ENCODE data around the gene HOMEZ.

The HOMEZ gene

DNA sequence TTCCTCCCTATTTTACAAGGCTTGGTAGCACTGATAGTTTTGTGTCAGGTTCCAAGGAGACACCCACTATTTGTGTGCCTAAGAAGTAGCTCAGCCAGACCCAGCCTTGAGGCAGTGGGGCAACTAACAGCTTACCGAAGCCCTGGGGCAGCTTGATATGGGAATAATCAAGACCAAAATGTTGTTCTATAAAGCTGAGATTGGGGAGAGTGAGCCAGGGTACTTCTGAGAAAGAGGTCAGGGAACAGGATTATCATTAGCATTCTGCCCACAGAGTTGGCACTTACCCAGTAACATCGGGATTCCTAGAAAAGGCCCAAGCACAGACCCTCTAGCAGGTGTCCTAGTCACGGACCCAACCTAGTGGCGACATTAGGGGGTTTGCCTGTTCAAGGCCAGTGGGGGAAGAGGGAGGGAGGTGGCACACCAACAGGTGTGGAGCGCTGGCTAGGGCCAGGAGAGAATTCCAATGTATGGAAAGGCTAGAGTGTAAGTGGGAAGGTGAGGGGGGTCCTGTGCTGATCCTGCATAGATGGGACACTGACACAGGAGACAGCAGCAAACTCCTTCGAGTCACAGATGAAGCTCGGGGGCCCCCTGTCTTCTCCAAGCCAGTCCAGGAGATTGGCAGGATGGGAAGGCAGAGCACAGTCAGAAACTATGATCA is 11.8 kb upstream of the HOMEZ start:
- DNase-seq (ENCODE audit: insufficient read length, low spot score) (no peak), FAIRE-seq (no peak)
- TF ChIP-seq, protein P1, sequence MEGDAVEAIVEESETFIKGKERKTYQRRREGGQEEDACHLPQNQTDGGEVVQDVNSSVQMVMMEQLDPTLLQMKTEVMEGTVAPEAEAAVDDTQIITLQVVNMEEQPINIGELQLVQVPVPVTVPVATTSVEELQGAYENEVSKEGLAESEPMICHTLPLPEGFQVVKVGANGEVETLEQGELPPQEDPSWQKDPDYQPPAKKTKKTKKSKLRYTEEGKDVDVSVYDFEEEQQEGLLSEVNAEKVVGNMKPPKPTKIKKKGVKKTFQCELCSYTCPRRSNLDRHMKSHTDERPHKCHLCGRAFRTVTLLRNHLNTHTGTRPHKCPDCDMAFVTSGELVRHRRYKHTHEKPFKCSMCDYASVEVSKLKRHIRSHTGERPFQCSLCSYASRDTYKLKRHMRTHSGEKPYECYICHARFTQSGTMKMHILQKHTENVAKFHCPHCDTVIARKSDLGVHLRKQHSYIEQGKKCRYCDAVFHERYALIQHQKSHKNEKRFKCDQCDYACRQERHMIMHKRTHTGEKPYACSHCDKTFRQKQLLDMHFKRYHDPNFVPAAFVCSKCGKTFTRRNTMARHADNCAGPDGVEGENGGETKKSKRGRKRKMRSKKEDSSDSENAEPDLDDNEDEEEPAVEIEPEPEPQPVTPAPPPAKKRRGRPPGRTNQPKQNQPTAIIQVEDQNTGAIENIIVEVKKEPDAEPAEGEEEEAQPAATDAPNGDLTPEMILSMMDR (IDR thresholded peaks at IDR 0.05; ENCODE audit: insufficient read depth, missing control alignments): no peak

DNA sequence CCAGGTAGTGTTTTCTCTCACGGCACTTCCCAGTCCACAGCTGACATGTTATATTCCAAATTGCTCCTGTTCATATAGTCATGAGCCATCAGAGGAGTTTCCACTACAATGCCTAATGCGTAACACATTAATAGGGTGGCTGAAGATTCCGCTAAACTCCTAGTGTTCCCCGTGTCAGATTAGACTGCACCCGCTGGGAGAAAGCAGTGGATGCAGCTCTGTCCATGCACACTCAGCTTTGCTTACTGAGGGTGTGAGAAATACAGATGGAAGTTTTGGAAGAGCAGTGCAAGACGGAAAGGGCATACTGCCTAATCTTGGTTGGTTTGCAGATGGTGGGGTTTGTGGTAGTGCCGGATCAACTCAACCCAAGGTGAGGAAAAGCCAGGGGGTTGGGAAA is 11.2 kb upstream of the HOMEZ start:
- TF ChIP-seq, protein P1 (IDR thresholded peaks at IDR 0.05; ENCODE audit: insufficient read depth, missing control alignments): no peak
- DNase-seq (ENCODE audit: insufficient read length, low spot score): no peak
- no peak for FAIRE-seq

DNA sequence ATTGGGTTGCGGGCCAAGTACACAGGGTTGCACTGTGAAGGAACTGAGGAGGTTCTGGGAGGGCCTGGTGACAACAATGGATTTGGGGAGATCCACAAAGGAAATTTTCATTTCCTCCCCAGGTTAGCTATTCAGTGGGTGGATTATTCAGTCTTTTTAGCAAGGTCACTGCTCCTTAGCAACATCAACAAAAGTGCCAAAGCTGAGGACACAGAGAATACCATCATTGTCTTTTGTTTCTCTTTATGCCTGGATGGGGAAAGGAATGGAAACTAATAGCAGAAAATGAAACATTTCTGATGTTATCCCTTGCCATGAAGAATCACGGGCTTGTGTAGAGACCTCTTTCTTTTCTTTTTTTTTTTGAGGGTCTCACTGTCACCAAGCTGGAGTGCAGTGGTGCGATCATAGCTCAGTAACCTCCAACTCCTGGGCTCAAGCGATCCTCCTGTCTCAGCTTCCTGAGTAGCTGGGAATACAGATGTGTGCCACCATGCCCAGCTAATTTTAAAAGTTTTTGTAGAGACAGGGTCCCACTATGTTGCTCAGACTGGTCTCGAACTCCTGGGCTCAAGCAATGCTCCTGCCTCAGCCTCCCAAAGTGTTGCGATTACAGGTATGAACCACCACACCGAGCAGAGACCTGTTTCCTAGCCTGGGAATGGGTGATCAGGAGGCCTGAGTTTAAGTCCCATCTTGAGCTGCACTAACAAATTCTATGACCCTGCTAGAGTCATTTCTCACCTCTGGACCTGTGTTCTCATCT is 10.3 kb upstream of the HOMEZ start:
- FAIRE-seq: no peak
- TF ChIP-seq, protein P1 (IDR thresholded peaks at IDR 0.05; ENCODE audit: insufficient read depth, missing control alignments): no peak
- DNase-seq (ENCODE audit: insufficient read length, low spot score): no peak

DNA sequence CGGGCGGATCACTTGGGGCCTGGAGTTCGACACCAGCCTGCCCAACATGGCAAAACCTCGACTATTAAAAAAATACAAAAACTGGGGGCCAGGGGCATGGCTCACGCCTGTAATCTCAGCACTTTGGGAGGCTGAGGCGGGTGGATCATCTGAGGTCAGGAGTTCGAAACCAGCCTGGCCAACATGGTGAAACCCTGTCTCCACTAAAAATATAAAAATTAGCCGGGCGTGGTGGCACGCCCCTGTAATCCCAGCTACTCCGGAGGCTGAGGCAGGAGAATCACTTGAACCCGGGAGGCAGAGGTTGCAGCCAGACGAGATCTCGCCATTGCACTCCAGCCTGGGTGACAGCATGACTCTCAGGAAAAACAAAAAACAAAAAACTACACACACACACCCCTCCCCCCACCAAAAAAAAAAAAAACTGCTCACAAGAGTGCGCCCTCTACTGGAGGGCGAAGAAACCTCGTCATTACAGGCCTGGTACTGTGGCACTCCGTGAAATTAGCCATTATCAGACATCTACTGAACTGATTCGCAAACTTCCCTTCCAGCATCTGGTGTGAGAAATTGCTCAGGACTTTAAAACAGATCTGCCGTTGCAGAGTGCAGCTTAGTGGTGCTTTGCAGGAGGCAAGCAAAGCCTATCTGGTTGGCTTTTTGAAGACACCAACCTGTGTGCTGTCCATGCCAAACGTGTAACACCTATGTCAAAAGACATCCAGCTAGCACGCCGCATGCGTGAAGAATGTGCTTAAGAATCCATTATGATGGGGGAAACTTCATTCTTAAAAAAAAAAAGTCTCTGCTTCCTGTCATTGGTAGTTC is 9.0 kb upstream of the HOMEZ start:
- no peak for DNase-seq (ENCODE audit: insufficient read length, low spot score)

DNA sequence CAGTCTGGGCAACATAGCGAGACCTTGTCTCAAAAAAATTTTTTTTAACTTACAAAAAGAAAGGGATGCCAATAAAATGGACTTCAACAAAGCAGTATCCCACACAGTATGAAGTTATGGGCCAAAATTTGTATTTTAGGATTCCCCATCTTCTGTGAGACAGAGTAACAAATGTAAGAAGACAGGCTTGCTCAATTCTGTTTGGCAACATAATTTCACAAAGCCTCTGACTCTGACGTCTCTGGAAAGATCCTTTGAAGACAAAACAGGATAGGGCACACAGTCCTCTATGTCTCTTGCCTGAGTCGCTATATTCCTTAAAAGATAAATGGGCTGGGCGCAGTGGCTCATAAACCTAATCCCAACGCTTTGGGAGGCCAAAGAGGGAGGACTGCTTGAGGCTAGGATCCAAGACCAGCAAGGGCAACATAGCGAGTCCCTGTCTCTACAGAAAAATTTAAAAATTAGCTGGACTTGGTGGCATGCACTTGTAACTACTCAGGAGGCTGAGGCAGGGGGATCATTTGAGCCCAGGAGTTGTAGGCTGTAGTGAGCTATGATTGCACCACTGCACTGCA is 1.1 kb upstream of the HOMEZ start:
- TF ChIP-seq, protein P1 (IDR thresholded peaks at IDR 0.05; ENCODE audit: insufficient read depth, missing control alignments): no peak
- no peak for FAIRE-seq
- no peak for DNase-seq (ENCODE audit: insufficient read length, low spot score)

More for the DNA sequence above, 9.0 kb upstream of the HOMEZ start:
- FAIRE-seq: no peak
- TF ChIP-seq, protein P1 (IDR thresholded peaks at IDR 0.05; ENCODE audit: insufficient read depth, missing control alignments): peak; percentile 75

DNA sequence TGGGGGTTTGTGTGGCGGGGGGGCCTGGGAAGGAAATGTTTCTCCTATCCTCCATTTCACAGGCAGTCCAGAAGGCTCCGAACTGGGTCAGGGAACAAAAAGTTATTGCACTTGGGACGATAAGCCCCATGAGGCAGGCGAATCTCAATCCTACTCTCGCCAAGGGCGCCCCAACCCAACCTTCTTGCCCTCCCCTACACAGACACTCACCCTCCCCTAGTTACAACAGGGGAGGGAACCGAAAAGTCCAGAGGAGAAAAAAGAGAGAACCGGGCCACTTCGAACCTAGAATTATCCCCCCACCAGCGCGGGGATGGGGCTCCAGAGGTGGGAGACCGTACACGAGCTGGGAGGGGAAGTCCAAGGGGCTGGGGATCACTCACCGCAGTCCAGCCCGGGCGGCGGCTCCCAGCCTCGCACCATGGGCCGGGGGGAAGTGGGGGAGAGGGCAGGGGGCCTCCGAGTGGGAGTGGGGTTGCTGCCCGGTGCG is 357 bp downstream of the HOMEZ start:
- TF ChIP-seq, protein P1 (IDR thresholded peaks at IDR 0.05; ENCODE audit: insufficient read depth, missing control alignments): no peak
- no peak for DNase-seq (ENCODE audit: insufficient read length, low spot score)
- no peak for FAIRE-seq
